ENCODE data around the gene RND3.

Gene RND3

DNA sequence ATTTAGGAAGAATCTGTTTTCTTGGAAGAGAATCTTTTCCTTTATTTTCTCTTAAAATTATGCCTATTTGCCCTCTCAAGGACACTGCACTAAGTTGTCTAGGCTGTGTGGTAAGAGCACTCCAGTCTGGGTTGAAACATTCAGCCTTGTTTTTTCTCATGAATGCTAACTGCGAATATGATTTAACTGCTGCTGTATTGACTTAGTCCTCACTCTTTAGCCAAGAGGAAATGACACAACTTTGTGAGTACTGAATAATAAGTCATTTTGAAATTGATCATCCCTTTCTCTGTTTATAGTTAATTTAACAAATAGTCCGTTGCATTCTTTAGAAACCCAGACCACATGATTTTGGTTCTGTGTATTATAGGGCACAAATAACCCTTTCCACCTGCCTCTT, 4.5 kb upstream of the RND3 start:
- DNase-seq = no peak

DNA sequence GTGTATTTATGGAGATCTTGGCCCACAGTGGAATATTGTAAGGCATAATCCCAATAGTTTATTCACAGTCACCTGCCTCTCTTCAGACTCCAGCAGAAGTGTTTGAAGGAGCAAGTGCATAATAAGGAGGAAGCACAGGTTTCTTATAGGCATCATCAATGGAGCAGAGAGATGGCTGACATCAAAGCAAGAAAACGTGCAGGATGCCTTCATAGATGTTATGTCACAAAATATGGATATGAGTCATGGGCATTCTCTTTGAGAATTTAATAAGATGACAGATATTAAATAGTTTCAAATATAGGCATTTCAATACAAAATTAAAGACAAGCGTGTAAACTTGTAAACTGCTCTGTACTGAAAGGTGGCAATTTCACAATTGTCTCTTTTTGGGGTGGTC, 4.0 kb upstream of the RND3 start:
- no peak for DNase-seq

GRCh38 chr2:150490466-150490865, 3.0 kb upstream of the RND3 start:
- no peak for DNase-seq

GRCh38 chr2:150486539-150487484, 655 bp downstream of the RND3 start:
- no peak for DNase-seq

GRCh38 chr2:150485871-150486538, 1.5 kb downstream of the RND3 start:
- no peak for DNase-seq

DNA sequence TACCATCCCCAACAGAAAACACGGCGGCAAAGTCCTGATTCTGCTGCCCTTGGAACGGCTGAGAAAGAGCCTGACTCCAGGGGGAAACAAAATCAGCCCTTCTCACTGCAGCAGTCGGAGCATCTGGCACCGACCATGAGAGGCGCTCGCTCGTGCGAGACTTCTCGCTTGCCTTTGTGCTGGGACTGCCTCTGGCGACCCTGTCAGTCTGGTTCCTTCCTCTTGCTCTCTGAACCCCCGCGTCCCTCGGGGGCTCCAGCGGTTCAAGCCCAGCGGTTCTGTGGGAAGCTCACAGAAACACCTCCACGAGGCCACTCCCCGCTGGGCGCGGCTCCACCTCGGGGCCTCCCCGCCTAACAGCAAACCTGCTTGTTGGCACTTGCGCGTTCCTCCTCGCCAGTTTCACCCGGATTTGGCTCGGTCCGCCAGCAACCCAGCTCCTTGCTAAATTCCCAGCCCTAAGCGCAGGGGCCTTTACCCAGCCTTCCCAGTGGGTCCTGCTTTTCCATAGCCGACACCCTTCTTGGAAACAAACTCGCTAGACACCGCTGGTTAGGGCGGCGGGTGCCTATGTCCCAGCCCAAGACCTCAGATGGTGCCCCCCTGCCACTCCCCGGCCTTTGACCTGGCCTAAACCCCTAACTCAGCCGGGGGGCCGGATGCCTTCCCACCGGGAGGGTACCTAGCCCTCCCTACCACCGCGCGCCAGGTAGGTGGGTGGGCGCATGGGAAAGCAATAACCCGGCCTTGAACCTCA, 2.2 kb downstream of the RND3 start:
- no peak for DNase-seq

DNA sequence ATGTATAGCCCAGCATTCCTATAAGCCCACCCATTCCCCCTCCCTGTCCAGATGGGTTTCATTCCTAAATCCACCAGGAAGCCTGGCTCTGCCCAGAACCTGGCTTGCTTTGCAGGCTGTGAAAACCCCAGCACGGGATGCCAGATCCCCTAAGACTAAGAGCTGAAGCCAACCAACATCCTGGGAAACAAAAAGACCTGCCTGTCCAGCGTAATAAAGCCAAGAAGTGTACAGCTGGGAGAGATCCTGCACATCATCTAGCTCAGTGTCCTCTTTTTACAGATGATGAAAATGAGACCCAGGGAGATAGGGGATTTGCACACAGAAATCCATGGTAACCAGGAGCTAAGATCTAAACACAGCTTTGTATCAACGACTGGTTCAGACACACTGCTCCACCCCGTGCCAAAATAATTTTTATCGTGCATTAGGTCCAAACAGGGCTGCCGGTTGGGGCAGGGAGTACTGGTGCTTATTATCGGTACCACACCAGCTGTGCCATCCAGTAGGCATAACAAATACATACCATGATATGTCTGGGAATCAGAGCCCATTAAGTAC, 2.9 kb downstream of the RND3 start:
- no peak for DNase-seq

- DNase-seq = no peak
Measured at GRCh38 chr2:150484006-150484405, 3.5 kb downstream of the RND3 start.

DNA sequence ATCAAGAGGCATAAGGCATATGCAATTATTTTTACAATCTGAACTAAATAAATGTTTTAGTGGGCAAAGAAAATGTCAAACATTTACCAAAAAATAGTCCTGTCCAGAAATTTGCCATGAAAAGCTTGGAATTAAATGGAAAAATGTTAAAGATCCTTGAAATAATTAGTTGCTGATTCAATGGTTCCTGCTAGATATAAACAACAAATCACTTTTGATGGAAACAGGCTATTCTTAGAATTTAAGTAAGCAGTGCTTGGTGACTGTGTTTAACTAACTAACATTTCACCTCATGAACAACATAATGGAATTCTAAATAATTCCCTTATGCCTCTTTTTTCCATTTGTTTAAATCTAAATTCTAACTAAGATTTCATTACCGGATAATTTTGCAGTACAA, 3.9 kb downstream of the RND3 start:
- DNase-seq = no peak

- DNase-seq = no peak
Measured at GRCh38 chr2:150482667-150483400, 4.6 kb downstream of the RND3 start.

DNA sequence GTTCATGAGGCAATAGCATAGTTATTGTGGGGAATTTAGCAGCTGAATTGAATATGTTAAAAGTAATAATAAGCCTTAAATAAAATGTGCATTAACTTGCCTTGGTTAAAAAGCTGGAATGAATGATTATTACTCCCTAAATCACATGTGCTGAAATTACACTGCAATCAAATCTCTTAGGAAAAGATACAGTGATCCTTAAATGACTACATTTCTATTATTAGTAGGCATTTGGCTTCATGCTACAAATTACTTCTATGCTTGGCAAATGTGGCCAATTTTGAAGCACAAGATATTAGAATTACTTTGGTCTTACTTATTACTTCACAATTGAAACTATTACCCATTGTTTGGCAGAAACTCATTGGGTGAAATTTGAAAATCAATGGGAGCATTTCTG, 5.4 kb downstream of the RND3 start:
- no peak for DNase-seq

DNA sequence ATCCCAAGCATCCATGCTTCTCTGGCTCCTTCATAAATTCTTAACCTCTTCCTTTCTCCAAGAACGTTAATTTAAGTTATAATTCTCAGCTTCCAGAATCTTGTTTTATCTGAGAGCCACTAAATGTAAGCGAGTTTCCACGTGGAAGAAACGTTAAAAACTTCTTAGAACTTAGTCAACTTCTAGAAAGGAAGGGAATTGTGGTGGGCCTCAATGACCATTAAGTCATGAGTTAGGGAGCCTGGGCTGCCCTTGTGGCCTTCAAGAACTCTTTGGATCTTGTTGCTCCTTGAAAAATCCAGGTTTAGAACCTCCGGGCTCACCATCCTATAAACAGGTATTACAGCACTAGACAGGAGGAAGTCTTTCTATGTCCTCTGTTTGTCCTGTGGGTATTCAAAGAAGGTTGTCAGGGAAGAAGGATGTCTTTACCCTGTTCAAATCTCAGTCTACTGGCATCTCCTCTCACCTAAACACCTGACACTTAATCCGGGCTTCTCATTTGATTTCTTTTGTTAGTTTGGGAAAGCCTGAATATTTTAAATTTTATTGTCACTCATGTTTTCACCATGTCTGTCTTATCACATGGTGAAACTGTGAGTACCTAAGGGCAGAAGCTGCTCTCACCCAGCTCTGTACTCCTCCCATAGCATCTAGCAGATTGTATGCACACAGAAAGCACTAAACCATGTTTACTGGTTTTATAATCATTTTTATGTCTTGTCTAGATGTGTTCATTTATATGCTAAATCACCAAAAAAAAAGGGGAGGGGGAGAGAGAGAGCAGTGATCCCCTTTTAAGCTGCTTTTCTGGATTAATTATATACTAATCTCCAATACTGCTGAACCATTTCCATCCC, 6.3 kb downstream of the RND3 start:
- DNase-seq = no peak

- DNase-seq = no peak
Measured at GRCh38 chr2:150480241-150480640, 7.2 kb downstream of the RND3 start.

GRCh38 chr2:150479075-150479915, 8.2 kb downstream of the RND3 start:
- DNase-seq = no peak

DNA sequence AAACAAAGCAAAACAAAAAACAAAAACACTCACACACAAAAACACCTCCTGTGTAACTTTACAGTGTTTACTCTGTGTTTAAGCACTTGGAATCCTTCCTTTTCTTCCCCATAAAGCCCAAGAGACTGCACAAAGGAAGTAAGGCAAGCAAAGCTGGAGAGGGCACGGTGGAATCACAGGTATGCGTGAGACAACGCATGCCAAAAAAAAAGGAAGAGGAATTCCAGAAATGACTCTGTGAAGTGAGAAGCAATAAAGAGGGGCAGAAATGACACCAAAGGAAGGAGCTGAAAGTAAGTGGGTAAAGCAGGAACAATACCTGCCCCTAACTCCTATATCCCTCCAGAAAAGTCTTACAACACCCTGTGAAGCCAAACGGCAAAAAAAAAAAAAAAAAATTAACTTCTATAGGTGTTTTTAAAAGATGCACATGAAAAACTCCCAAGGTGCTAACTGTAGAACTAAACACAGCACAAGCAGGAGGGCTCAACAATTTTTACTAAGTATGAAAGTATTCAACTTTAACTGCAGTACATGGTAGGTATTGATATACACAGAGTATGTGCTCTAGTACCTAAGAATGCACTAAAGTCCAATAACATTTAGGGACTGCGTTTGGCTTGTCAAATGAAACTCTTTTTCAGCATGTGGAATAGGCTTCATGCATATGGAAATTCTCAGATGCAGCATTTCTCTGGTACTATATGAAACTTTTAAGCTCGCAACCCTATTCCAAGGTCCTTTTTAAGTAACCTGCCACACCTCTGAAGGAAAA, 9.1 kb downstream of the RND3 start:
- DNase-seq = no peak

DNA sequence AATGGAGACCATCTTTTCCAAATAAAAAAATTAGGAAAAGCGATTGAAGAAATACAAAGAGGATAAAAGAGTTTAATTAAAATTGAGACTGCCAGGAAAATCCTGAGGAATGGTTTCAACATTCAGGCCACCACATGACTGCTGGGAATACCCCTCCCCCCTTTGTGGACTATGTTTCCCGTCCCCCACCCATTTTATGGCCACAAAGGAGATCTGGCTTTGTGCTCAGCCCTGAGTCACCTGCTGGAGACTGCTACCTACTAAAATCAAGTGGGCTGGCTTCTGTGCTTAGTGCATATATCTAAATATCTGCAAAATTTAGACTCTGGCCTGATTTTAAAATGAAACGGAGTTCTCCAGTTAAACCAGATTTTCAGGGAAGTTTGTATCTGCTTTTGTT, 10.1 kb downstream of the RND3 start:
- DNase-seq = no peak

DNA sequence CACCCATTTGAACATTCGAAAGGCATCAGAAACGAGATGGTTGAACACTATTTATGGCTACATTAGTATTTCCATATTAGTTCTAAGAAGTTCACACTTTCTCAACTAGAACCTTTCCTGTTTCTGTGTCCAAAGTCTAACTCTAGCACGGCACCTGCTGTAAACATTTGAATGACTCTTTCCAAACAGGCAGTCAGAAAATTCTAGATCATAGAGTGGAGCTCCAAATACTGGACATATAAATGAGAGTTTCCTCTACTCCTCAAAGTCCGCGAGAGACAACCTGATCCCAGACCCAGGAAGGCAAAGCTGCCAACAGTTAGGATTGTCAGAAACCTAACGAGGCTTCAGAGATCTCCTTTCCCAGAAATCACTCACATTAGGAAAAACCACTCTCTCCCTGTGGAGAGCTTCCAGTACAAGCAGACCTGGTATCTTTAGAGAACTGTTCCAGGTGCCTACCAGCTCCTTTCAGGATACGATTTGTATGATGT, 10.6 kb downstream of the RND3 start:
- no peak for DNase-seq

DNA sequence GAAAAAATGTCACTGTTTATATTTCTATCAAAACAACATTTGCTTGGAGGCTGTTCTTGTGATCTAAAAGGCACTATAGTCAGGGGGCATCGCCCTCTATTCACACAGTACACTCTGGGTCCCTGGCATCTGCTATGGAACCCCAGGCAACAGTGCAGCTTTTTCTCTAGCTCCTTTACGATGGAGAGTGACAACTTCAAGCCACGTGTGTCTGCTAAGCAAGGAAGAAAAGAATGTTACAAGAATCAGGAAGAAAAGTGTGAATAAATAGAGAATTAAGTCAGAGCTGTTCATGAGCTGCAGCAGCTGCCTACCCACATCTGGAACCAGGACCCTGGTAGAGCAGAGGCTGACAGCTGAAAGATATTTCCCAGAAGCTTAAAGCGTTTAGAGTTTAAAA, 11.2 kb downstream of the RND3 start:
- DNase-seq = no peak

- DNase-seq = no peak
Measured at GRCh38 chr2:150475479-150476250, 11.8 kb downstream of the RND3 start.

All from stimulated activated CD4-positive, alpha-beta T cell treated with anti-CD3 and anti-CD28 coated beads, Interleukin-2, amount 100 ng/mL, for 24 hours (primary cell).